ENCODE results near the gene ST6GALNAC4.
"Not testable (repeated sequence)": the region's sequence is repeated elsewhere in the genome, so short reads cannot be mapped to it uniquely, and the experiment has no call there.

ST6GALNAC4 gene

GRCh38 chr9:127883959-127884358 lies 32.9 kb downstream of the ST6GALNAC4 start:
- intact Hi-C loops (cut with DNase I; ENCODE audit: low total_unique reads) = no loop called here
- no peak for DNase-seq
- peak overlapping the region; percentile 35 to 38 for H3K27ac ChIP-seq
- no peak overlapping the region for H3K4me3 ChIP-seq
- H3K9me3 ChIP-seq = no peaks in the 10 kb centered on the region
- no peaks in the 10 kb centered on the region for H3K27me3 ChIP-seq
- TF ChIP-seq CTCF (IDR thresholded peaks at IDR 0.05) = no peak
- peaks cover 41 to 64% (median 45%) of the 10 kb centered on the region in 3 donors for H3K36me3 ChIP-seq
- H3K4me1 ChIP-seq = peaks cover 0 to 21% (median 18%) of the 10 kb centered on the region in 4 donors

- Histone ChIP-seq H3K36me3 (peaks cover 20 to 42% (median 25%) of the 10 kb centered on the region in 3 donors), H3K4me1 (peaks cover 0 to 38% (median 34%) of the 10 kb centered on the region in 4 donors)
- H3K27ac ChIP-seq; H3K4me3 ChIP-seq; DNase-seq; intact Hi-C loops (cut with DNase I; ENCODE audit: low total_unique reads); H3K27me3 ChIP-seq; H3K9me3 ChIP-seq: not testable (repeated sequence)
These were observed 35.1 kb downstream of the ST6GALNAC4 start for GRCh38 chr9:127881715-127882114.

- no peaks in the 10 kb centered on the region for H3K27me3 ChIP-seq
- H3K9me3 ChIP-seq = no peaks in the 10 kb centered on the region
- H3K36me3 ChIP-seq = peaks cover 5 to 26% (median 10%) of the 10 kb centered on the region in 3 donors
- no peak for DNase-seq
- H3K4me3 ChIP-seq = no peak overlapping the region
- no peak overlapping the region for H3K27ac ChIP-seq
- TF ChIP-seq CTCF (IDR thresholded peaks at IDR 0.05) = no peak
- intact Hi-C loops (cut with DNase I; ENCODE audit: low total_unique reads) = no loop called here
- H3K4me1 ChIP-seq = peaks cover 0 to 48% (median 40%) of the 10 kb centered on the region in 4 donors
These were observed 36.7 kb downstream of the ST6GALNAC4 start for GRCh38 chr9:127880143-127880542.

DNA sequence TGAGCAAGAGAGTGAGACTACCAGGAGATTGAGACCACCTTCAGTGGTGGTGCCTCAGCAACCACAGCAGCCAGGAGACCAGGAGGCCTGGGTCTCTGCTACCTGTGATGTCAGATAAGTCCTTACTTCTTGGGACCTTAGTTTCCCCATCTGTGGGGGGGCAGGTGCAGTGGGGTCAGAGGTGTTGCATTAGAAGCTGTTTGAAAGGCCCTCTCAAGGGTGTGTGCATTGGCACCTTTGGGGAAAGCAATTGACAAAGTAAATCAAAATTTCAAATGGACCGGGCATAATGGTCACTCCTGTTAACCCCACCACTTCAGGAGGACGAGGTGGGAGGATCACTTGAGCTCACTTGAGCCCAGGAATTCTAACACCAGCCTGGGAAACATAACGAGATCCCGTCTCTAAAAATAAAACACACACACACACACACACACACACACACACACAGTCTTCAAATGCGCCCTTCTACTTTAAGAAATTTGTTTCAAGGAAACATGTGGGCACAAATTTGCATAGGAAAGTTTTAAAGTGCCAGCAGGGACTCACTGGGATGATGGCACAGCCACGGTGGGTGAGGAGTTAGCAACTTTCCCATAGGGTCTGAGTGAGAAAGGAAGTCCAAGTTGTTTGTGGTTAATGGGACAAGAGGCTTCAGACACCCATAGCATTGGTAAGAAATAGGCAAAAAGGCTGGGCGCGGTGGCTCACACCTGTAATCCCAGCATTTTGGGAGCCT lies 38.0 kb downstream of the ST6GALNAC4 start:
- DNase-seq = no peak
- H3K9me3 ChIP-seq = no peaks in the 10 kb centered on the region
- peaks cover 0 to 13% (median 0%) of the 10 kb centered on the region in 3 donors for H3K36me3 ChIP-seq
- no peak for TF ChIP-seq CTCF (IDR thresholded peaks at IDR 0.05)
- peak overlapping the region in 1 of 2 donors; percentile 81 for H3K27ac ChIP-seq
- no peaks in the 10 kb centered on the region for H3K27me3 ChIP-seq
- intact Hi-C loops (cut with DNase I; ENCODE audit: low total_unique reads) = no loop called here
- peaks cover 0 to 48% (median 44%) of the 10 kb centered on the region in 4 donors for H3K4me1 ChIP-seq
- H3K4me3 ChIP-seq = no peak overlapping the region

DNA sequence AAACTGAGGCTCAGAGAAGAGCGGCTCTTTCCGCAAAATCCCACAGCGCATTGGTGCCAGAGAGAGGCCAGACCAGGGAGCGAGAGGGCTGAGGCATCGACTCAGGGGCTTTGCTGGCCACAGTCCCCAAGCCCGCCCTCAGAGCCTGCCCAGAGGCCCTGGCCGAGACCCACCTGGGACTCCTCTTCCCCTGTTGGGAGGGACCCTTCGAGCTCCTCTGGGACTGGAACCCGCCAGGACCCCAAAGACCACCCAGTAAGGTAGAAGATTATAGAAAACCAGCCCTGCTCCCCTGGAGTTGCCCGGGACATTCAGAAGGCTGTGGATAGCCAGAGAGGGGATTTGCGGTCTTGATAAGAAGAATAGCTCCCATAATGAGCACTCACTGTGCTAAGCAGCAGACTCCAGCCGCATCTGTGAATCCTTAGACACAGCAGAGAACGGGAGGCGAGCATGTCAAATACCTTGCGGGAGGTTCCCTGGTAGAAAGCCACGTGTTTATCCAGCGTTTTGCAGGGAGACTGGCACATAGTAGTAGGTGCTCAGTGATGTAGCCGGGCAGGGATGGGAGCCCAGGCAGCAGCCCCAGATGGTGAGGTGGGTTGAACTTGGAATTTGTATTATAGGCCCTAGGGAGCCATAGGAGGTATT lies 38.7 kb downstream of the ST6GALNAC4 start:
- H3K9me3 ChIP-seq = no peaks in the 10 kb centered on the region
- peak overlapping the region; percentile 63 to 66 for H3K4me3 ChIP-seq
- peaks cover 0 to 54% (median 51%) of the 10 kb centered on the region in 4 donors for H3K4me1 ChIP-seq
- TF ChIP-seq CTCF (IDR thresholded peaks at IDR 0.05) = no peak
- no peak for DNase-seq
- intact Hi-C loops (cut with DNase I; ENCODE audit: low total_unique reads) = no loop called here
- H3K27me3 ChIP-seq = no peaks in the 10 kb centered on the region
- peaks cover 0 to 13% (median under 1%) of the 10 kb centered on the region in 3 donors for H3K36me3 ChIP-seq
- peak overlapping the region; percentile 76 to 81 for H3K27ac ChIP-seq

- H3K4me1 ChIP-seq = peaks cover 0 to 55% (median 53%) of the 10 kb centered on the region in 4 donors
- no peaks in the 10 kb centered on the region for H3K27me3 ChIP-seq
- peak within 1 kb of the TSS; percentile 76 to 81 for H3K27ac ChIP-seq
- H3K9me3 ChIP-seq = no peaks in the 10 kb centered on the region
- intact Hi-C loops (cut with DNase I; ENCODE audit: low total_unique reads) = no loop called here
- H3K36me3 ChIP-seq = peaks cover 0 to 13% (median 6%) of the 10 kb centered on the region in 3 donors
- peak within 1 kb of the TSS; percentile 63 to 66 for H3K4me3 ChIP-seq
- no peak for TF ChIP-seq CTCF (IDR thresholded peaks at IDR 0.05)
- DNase-seq = peak; percentile 80 to 93
These were observed 39.3 kb downstream of the ST6GALNAC4 start, which contains the start of gene AK1 for GRCh38 chr9:127877566-127877998. TSS of gene AK1 (minus strand) at chr9:127877675. CDS start at chr9:127874617, 3,058 bp downstream.
